PC-3 (cell line): ENCODE data around the gene HAP1. TPM values are rescaled to one million over a fixed set of nuclear protein-coding genes. Genes with fewer than 3 reads are reported as not detected.

Experiments
- ATAC-seq: fragments of 200-7000 bp; cut with Tn5 transposase; 2 replicates; pipeline ENCODE4 v1.9.1; 2020; ENCODE audit warnings: mild to moderate bottlenecking, moderate library complexity
- BruUV-seq: library from RNA; stranded (reverse); fragments of 400-500 nt; replicated peaks from 2 replicates; lab custom pipeline; 2021; lab: Mats Ljungman, UMichigan
- CTCF ChIA-PET: fragments of 300-600 bp; sonication (Branson Sonifier 250); formaldehyde crosslinking; loops from one replicate; lab custom pipeline; 2022; ENCODE audit warnings: antibody characterized with exemption; lab: Charles Lee
- POLR2A ChIA-PET: fragments of 300-600 bp; sonication (Branson Sonifier 250); formaldehyde crosslinking; loops from one replicate; lab custom pipeline; 2022; ENCODE audit warnings: antibody characterized with exemption; ENCODE audit not compliant: unreplicated experiment; lab: Charles Lee
- DNase-seq: peaks from one replicate; pipeline ENCODE4 v3.0.0-alpha.2; 2015
- H2AFZ ChIP-seq: fragments of 300-600 bp; sonication (generic); 2 replicates; pipeline ENCODE4 v1.6.0; 2016; ENCODE audit warnings: antibody characterized with exemption, low read length
- H3F3A ChIP-seq: fragments of 300-600 bp; sonication (generic); one replicate; pipeline ENCODE4 v1.6.0; 2017; ENCODE audit warnings: antibody characterized with exemption, low read length, control low read depth, mild to moderate bottlenecking; ENCODE audit not compliant: unreplicated experiment
- H3K27ac ChIP-seq: fragments of 300-600 bp; sonication (generic); 2 replicates; pipeline ENCODE4 v1.5.1; 2016; ENCODE audit warnings: mild to moderate bottlenecking, low read length
- H3K27me3 ChIP-seq: fragments of 300-600 bp; sonication (generic); 2 replicates; pipeline ENCODE4 v1.6.1; 2016; ENCODE audit warnings: low read length, mixed read lengths
- H3K36me3 ChIP-seq: fragments of 300-600 bp; sonication (generic); 2 replicates; pipeline ENCODE4 v1.6.1; 2016; ENCODE audit warnings: low read depth, mixed run types, low read length, mixed read lengths
- H3K4me1 ChIP-seq: fragments of 300-600 bp; sonication (generic); 2 replicates; pipeline ENCODE4 v1.5.1; 2016; ENCODE audit warnings: low read length; ENCODE audit not compliant: insufficient read depth
- H3K4me2 ChIP-seq: fragments of 300-600 bp; sonication (generic); 2 replicates; pipeline ENCODE4 v1.6.0; 2016; ENCODE audit warnings: low read length
- H3K4me3 ChIP-seq: fragments of 300-600 bp; sonication (generic); 2 replicates; pipeline ENCODE4 v1.5.1; 2016; ENCODE audit warnings: mild to moderate bottlenecking, low read length, mixed read lengths
- H3K79me2 ChIP-seq: fragments of 300-600 bp; sonication (generic); 2 replicates; pipeline ENCODE4 v1.6.1; 2017; ENCODE audit warnings: low read length, mixed read lengths
- H3K9ac ChIP-seq: fragments of 300-600 bp; sonication (generic); 2 replicates; pipeline ENCODE4 v1.6.0; 2016; ENCODE audit warnings: mild to moderate bottlenecking, low read length
- H3K9me2 ChIP-seq: fragments of 300-600 bp; sonication (generic); replicated peaks from 2 replicates; pipeline ENCODE4 v1.6.1; 2016; ENCODE audit warnings: mixed run types, low read length, mixed read lengths
- H3K9me3 ChIP-seq: fragments of 300-600 bp; sonication (generic); 2 replicates; pipeline ENCODE4 v1.6.1; 2016; ENCODE audit warnings: low read length, mixed read lengths
- H4K20me1 ChIP-seq: fragments of 300-600 bp; sonication (generic); 2 replicates; pipeline ENCODE4 v1.6.1; 2016; ENCODE audit warnings: low read length, mixed read lengths
- CTCF ChIP-seq: fragments of 300-600 bp; sonication (generic); conservative IDR thresholded peaks from 2 replicates; pipeline ENCODE4 v1.5.1; 2017; ENCODE audit warnings: antibody characterized with exemption, low read depth, mild to moderate bottlenecking, low read length
- EZH2 ChIP-seq: fragments of 300-600 bp; sonication (generic); IDR thresholded peaks from one replicate; pipeline ENCODE4 v1.6.1; 2017; ENCODE audit warnings: antibody characterized with exemption, mild to moderate bottlenecking, low read length; ENCODE audit not compliant: unreplicated experiment
- EZH2phosphoT487 ChIP-seq: fragments of 300-600 bp; sonication (generic); IDR thresholded peaks from 2 replicates; pipeline ENCODE4 v1.6.1; 2018; ENCODE audit warnings: mild to moderate bottlenecking, antibody characterized with exemption, low read length, borderline replicate concordance
- intact Hi-C: fragments of 100-400 bp; cut with micrococcal nuclease; formaldehyde crosslinking; loops from 2 replicates; pipeline ENCODE4 v1.9.0; 2023
- total RNA-seq: library from RNA; depleted of rRNA; stranded (reverse); fragments of >200 nt; gene quantifications from 2 replicates; pipeline ENCODE4 v1.2.3, GENCODE V29; 2014

Gene HAP1
- total RNA-seq, 1 experiment from 2014 or later: 1.2 TPM

GRCh38 chr17:41768682-41769288 lies 34.3 kb upstream of the HAP1 start:
- ATAC-seq (no peak), DNase-seq (no peak)
- H3K9me2 ChIP-seq: no peaks in the 10 kb centered on the region
- CTCF ChIA-PET: no interaction called here
- H3K36me3 ChIP-seq: peaks cover 37% of the 10 kb centered on the region
- no peak for TF ChIP-seq EZH2
- no peak for TF ChIP-seq EZH2phosphoT487
- TF ChIP-seq CTCF: no peak
- H3K9me3 ChIP-seq: no peaks in the 10 kb centered on the region
- H3K4me1 ChIP-seq: peaks cover 22% of the 10 kb centered on the region
- no peaks in the 10 kb centered on the region for H4K20me1 ChIP-seq
- no peak overlapping the region for H3K4me3 ChIP-seq
- intact Hi-C loops: no loop called here
- no peak overlapping the region for H3K27ac ChIP-seq
- no peaks in the 10 kb centered on the region for H3K27me3 ChIP-seq
- no TSS peak for BruUV-seq
- no peak overlapping the region for H3K4me2 ChIP-seq
- no peak overlapping the region for H3K9ac ChIP-seq
- H2AFZ ChIP-seq: no peak overlapping the region
- H3F3A ChIP-seq: peaks cover 6% of the 10 kb centered on the region
- H3K79me2 ChIP-seq: peaks cover 15% of the 10 kb centered on the region
- POLR2A ChIA-PET: no interaction called here

GRCh38 chr17:41767324-41768042 lies 33.0 kb upstream of the HAP1 start:
- Histone ChIP-seq H3K9ac (no peak overlapping the region), H3K4me3 (no peak overlapping the region), H3K27me3 (no peaks in the 10 kb centered on the region), H3K9me2 (no peaks in the 10 kb centered on the region), H3F3A (peaks cover under 1% of the 10 kb centered on the region), H3K9me3 (no peaks in the 10 kb centered on the region), H2AFZ (no peak overlapping the region), H3K4me2 (no peak overlapping the region), H3K36me3 (peaks cover 47% of the 10 kb centered on the region), H3K27ac (no peak overlapping the region), H4K20me1 (no peaks in the 10 kb centered on the region), H3K4me1 (peaks cover 10% of the 10 kb centered on the region), H3K79me2 (peaks cover 11% of the 10 kb centered on the region)
- ChIA-PET CTCF (no interaction called here), POLR2A (interaction anchor here (0.5 kb wide), 1 partner anchor 1667 kb away, joined by 4 read pairs; no protein-coding TSS in a partner anchor)
- no peak for TF ChIP-seq CTCF
- TF ChIP-seq EZH2: no peak
- no peak for TF ChIP-seq EZH2phosphoT487
- no peak for ATAC-seq
- DNase-seq: no peak
- no TSS peak for BruUV-seq
- intact Hi-C loops: no loop called here

GRCh38 chr17:41766135-41766534 lies 31.7 kb upstream of the HAP1 start:
- CTCF ChIA-PET: no interaction called here
- no peak overlapping the region for H3K4me2 ChIP-seq
- ATAC-seq (no peak), DNase-seq (no peak)
- H3K79me2 ChIP-seq: no peaks in the 10 kb centered on the region
- H3K4me3 ChIP-seq: no peak overlapping the region
- no peaks in the 10 kb centered on the region for H3F3A ChIP-seq
- intact Hi-C loops: no loop called here
- no peaks in the 10 kb centered on the region for H3K9me3 ChIP-seq
- no peaks in the 10 kb centered on the region for H3K27me3 ChIP-seq
- H4K20me1 ChIP-seq: no peaks in the 10 kb centered on the region
- no peak overlapping the region for H2AFZ ChIP-seq
- no peaks in the 10 kb centered on the region for H3K9me2 ChIP-seq
- no peak for TF ChIP-seq CTCF
- TF ChIP-seq EZH2: no peak
- no peak for TF ChIP-seq EZH2phosphoT487
- peaks cover 44% of the 10 kb centered on the region for H3K36me3 ChIP-seq
- no peak overlapping the region for H3K27ac ChIP-seq
- no TSS peak for BruUV-seq
- no peak overlapping the region for H3K9ac ChIP-seq
- POLR2A ChIA-PET: no interaction called here
- H3K4me1 ChIP-seq: no peaks in the 10 kb centered on the region
